ENCODE measurements around the gene FMN2.

Gene FMN2

DNA sequence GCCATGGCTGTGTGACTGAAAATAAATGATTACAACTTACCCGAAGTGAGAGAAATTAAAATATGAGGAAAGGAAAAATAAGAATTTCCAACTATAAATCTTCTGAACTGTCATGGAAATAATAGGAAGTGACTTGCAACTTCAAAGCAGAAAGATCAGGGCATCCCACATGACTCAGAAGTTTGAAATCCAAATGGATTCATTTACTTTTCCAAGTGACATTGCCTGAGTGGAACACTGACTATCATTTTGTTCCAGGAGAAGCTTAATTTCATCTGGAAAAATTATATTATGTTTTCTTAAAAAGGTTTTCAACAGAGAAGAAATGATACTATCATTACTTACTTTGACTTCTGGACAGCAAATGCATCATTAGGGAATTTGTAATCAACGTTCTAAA, 409.4 kb downstream of the FMN2 start:
- Histone ChIP-seq H4K20me1 (ENCODE audit: control insufficient read depth, insufficient read depth, low read depth, low read length) (no peaks in the 10 kb centered on the region), H3K36me3 (ENCODE audit: control insufficient read depth, low read length) (no peaks in the 10 kb centered on the region), H3K9me3 (ENCODE audit: control insufficient read depth, insufficient read depth, low read length) (no peaks in the 10 kb centered on the region), H3K4me3 (ENCODE audit: low read length) (no peak overlapping the region), H3K27me3 (ENCODE audit: control insufficient read depth, low read length) (no peaks in the 10 kb centered on the region), H3F3A (ENCODE audit: control insufficient read depth, insufficient read depth) (no peaks in the 10 kb centered on the region), H3K27ac (ENCODE audit: low read depth, low read length) (no peak overlapping the region), H3K4me1 (ENCODE audit: control insufficient read depth, low read length) (no peaks in the 10 kb centered on the region), H3K79me2 (ENCODE audit: control insufficient read depth, low read length) (no peaks in the 10 kb centered on the region), H3K4me2 (ENCODE audit: low read length) (no peak overlapping the region), H3K9me2 (replicated peaks; ENCODE audit: control insufficient read depth, low read length) (no peaks in the 10 kb centered on the region)
- TF ChIP-seq, protein P1, sequence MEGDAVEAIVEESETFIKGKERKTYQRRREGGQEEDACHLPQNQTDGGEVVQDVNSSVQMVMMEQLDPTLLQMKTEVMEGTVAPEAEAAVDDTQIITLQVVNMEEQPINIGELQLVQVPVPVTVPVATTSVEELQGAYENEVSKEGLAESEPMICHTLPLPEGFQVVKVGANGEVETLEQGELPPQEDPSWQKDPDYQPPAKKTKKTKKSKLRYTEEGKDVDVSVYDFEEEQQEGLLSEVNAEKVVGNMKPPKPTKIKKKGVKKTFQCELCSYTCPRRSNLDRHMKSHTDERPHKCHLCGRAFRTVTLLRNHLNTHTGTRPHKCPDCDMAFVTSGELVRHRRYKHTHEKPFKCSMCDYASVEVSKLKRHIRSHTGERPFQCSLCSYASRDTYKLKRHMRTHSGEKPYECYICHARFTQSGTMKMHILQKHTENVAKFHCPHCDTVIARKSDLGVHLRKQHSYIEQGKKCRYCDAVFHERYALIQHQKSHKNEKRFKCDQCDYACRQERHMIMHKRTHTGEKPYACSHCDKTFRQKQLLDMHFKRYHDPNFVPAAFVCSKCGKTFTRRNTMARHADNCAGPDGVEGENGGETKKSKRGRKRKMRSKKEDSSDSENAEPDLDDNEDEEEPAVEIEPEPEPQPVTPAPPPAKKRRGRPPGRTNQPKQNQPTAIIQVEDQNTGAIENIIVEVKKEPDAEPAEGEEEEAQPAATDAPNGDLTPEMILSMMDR (IDR thresholded peaks at IDR 0.05; ENCODE audit: low read depth, low read length, poor library complexity, severe bottlenecking), result no peak
- TF ChIP-seq EZH2phosphoT487 (IDR thresholded peaks at IDR 0.05; ENCODE audit: borderline replicate concordance, low read length), result no peak

DNA sequence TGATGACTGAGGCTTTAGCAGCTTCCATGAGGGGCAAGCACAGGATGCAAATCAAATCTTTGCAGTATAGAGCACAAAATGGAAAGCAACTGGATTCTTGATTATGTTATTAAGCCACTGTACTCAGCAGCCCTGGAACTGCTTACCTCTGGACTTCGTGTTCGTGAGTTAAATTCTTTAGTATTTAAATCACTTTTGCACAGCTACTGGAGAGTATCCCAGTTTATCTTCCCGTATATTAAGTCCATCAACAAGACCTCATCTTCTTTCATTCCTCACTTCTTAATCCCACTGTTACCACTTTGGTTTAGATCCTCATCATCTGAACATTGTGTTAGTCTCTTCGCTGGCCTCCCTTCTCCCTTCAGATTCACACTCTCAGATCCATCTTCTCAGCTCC, 411.4 kb downstream of the FMN2 start:
- Histone ChIP-seq H3K4me1 (ENCODE audit: control insufficient read depth, low read length) (no peaks in the 10 kb centered on the region), H3K9me2 (replicated peaks; ENCODE audit: control insufficient read depth, low read length) (no peaks in the 10 kb centered on the region), H4K20me1 (ENCODE audit: control insufficient read depth, insufficient read depth, low read depth, low read length) (no peaks in the 10 kb centered on the region), H3K9me3 (ENCODE audit: control insufficient read depth, insufficient read depth, low read length) (no peaks in the 10 kb centered on the region), H3K27me3 (ENCODE audit: control insufficient read depth, low read length) (no peaks in the 10 kb centered on the region; the same call in 1 of the 2 replicates), H3K4me2 (ENCODE audit: low read length) (no peak overlapping the region), H3K4me3 (ENCODE audit: low read length) (no peak overlapping the region), H3K79me2 (ENCODE audit: control insufficient read depth, low read length) (no peaks in the 10 kb centered on the region), H3F3A (ENCODE audit: control insufficient read depth, insufficient read depth) (no peaks in the 10 kb centered on the region), H3K27ac (ENCODE audit: low read depth, low read length) (no peak overlapping the region), H3K36me3 (ENCODE audit: control insufficient read depth, low read length) (no peaks in the 10 kb centered on the region)
- TF ChIP-seq, protein P1 (IDR thresholded peaks at IDR 0.05; ENCODE audit: low read depth, low read length, poor library complexity, severe bottlenecking), result no peak
- no peak for TF ChIP-seq EZH2phosphoT487 (IDR thresholded peaks at IDR 0.05; ENCODE audit: borderline replicate concordance, low read length)

DNA sequence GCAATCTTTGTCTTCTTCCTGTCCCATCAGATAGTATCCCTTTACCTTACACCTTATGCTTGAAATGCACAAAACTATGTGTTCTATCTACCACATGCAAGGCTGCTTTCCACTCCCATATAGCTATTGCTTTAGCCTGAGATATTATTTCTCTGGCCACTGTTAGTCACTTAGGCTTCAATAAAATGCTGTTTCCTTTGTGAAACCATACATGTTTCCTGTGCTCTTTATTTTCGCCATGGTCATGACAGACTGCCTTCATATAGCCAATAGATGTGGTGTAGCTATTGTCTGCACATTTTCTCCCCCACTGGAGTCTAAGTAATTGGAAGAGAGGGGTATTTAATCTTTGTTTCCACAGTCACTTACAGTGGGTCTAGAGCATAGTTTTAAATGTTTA, 411.9 kb downstream of the FMN2 start:
- H3K4me3 ChIP-seq (ENCODE audit: low read length), result no peak overlapping the region
- H3K27me3 ChIP-seq (ENCODE audit: control insufficient read depth, low read length), result no peaks in the 10 kb centered on the region; the same call in 1 of the 2 replicates
- TF ChIP-seq, protein P1 (IDR thresholded peaks at IDR 0.05; ENCODE audit: low read depth, low read length, poor library complexity, severe bottlenecking), result no peak
- TF ChIP-seq EZH2phosphoT487 (IDR thresholded peaks at IDR 0.05; ENCODE audit: borderline replicate concordance, low read length), result no peak
- no peaks in the 10 kb centered on the region for H3K4me1 ChIP-seq (ENCODE audit: control insufficient read depth, low read length)
- H3K9me3 ChIP-seq (ENCODE audit: control insufficient read depth, insufficient read depth, low read length), result no peaks in the 10 kb centered on the region
- H3K36me3 ChIP-seq (ENCODE audit: control insufficient read depth, low read length), result no peaks in the 10 kb centered on the region
- no peaks in the 10 kb centered on the region for H3F3A ChIP-seq (ENCODE audit: control insufficient read depth, insufficient read depth)
- no peak overlapping the region for H3K4me2 ChIP-seq (ENCODE audit: low read length)
- H4K20me1 ChIP-seq (ENCODE audit: control insufficient read depth, insufficient read depth, low read depth, low read length), result no peaks in the 10 kb centered on the region
- no peak overlapping the region for H3K27ac ChIP-seq (ENCODE audit: low read depth, low read length)
- H3K9me2 ChIP-seq (replicated peaks; ENCODE audit: control insufficient read depth, low read length), result no peaks in the 10 kb centered on the region
- H3K79me2 ChIP-seq (ENCODE audit: control insufficient read depth, low read length), result no peaks in the 10 kb centered on the region

Data from DOHH2 (cell line).